HEK293 (cell line): Measurements from ENCODE around the gene IGSF21.

Experiments
- BCL11A ChIP-seq: fragments of 450-650 bp; formaldehyde crosslinking; IDR thresholded peaks from 2 replicates; pipeline ENCODE4 v1.5.1; 2016; ENCODE audit warnings: low read depth, missing biosample characterization, missing genetic modification characterization
- FEZF1 ChIP-seq: fragments of 450-650 bp; formaldehyde crosslinking; IDR thresholded peaks from 2 replicates; pipeline ENCODE4 v1.5.1; 2016; ENCODE audit warnings: missing biosample characterization, missing genetic modification characterization
- HOXC10 ChIP-seq: sonication (generic); formaldehyde crosslinking; IDR thresholded peaks from 2 replicates; pipeline ENCODE4 v1.8.1; 2023; ENCODE audit warnings: mild to moderate bottlenecking, missing genetic modification reagents
- KLF16 ChIP-seq: fragments of 450-650 bp; formaldehyde crosslinking; IDR thresholded peaks from 2 replicates; pipeline ENCODE4 v1.5.1; 2017; ENCODE audit warnings: missing biosample characterization, missing genetic modification characterization
- SETDB1 ChIP-seq: IDR thresholded peaks from one replicate; pipeline ENCODE4 v1.6.1; 2017; ENCODE audit warnings: mild to moderate bottlenecking, low read length, moderate library complexity, mixed read lengths; ENCODE audit not compliant: insufficient read length
- SP7 ChIP-seq: fragments of 450-650 bp; formaldehyde crosslinking; IDR thresholded peaks from 2 replicates; pipeline ENCODE4 v1.5.1; 2016; ENCODE audit warnings: missing biosample characterization, missing genetic modification characterization
- ZBTB1 ChIP-seq: fragments of 450-650 bp; formaldehyde crosslinking; IDR thresholded peaks from 2 replicates; pipeline ENCODE4 v1.5.1; 2016; ENCODE audit warnings: missing biosample characterization, missing genetic modification characterization
- ZBTB17 ChIP-seq: fragments of 450-650 bp; formaldehyde crosslinking; IDR thresholded peaks from 2 replicates; pipeline ENCODE4 v1.5.1; 2016; ENCODE audit warnings: missing biosample characterization, missing genetic modification characterization
- ZFP41 ChIP-seq: fragments of 450-650 bp; formaldehyde crosslinking; IDR thresholded peaks from 2 replicates; pipeline ENCODE4 v1.5.1; 2016; ENCODE audit warnings: missing biosample characterization, missing genetic modification characterization, borderline replicate concordance
- ZIC2 ChIP-seq: fragments of 450-650 bp; formaldehyde crosslinking; IDR thresholded peaks from 2 replicates; pipeline ENCODE4 v1.5.1; 2016; ENCODE audit warnings: missing biosample characterization, missing genetic modification characterization
- ZNF10 ChIP-seq: fragments of 450-650 bp; formaldehyde crosslinking; IDR thresholded peaks from 2 replicates; pipeline ENCODE4 v1.5.1; 2017; ENCODE audit warnings: missing biosample characterization, missing genetic modification characterization
- ZNF112 ChIP-seq: fragments of 450-650 bp; formaldehyde crosslinking; IDR thresholded peaks from 2 replicates; pipeline ENCODE4 v1.5.0; 2017; ENCODE audit warnings: missing biosample characterization, missing genetic modification characterization
- ZNF121 ChIP-seq: fragments of 450-650 bp; formaldehyde crosslinking; IDR thresholded peaks from 2 replicates; pipeline ENCODE4 v1.5.1; 2016; ENCODE audit warnings: missing biosample characterization, missing genetic modification characterization
- ZNF140 ChIP-seq: fragments of 450-650 bp; formaldehyde crosslinking; IDR thresholded peaks from 2 replicates; pipeline ENCODE4 v1.5.1; 2016; ENCODE audit warnings: missing biosample characterization, missing genetic modification characterization
- ZNF350 ChIP-seq: fragments of 450-650 bp; formaldehyde crosslinking; IDR thresholded peaks from 2 replicates; pipeline ENCODE4 v1.5.0; 2017; ENCODE audit warnings: missing biosample characterization, mild to moderate bottlenecking, missing genetic modification characterization
- ZNF37A ChIP-seq: fragments of 450-650 bp; IDR thresholded peaks from 2 replicates; pipeline ENCODE4 v1.5.1; 2018; ENCODE audit warnings: missing biosample characterization, missing genetic modification characterization
- ZNF394 ChIP-seq: fragments of 450-650 bp; formaldehyde crosslinking; IDR thresholded peaks from 2 replicates; pipeline ENCODE4 v1.5.1; 2016; ENCODE audit warnings: missing biosample characterization, missing genetic modification characterization, mild to moderate bottlenecking, moderate library complexity, borderline replicate concordance
- ZNF423 ChIP-seq: fragments of 450-650 bp; formaldehyde crosslinking; IDR thresholded peaks from 2 replicates; pipeline ENCODE4 v1.5.1; 2016; ENCODE audit warnings: missing biosample characterization, missing genetic modification characterization
- ZNF433 ChIP-seq: fragments of 450-650 bp; formaldehyde crosslinking; IDR thresholded peaks from 2 replicates; pipeline ENCODE4 v1.5.1; 2016; ENCODE audit warnings: missing biosample characterization, missing genetic modification characterization, low read depth
- ZNF473 ChIP-seq: fragments of 450-650 bp; formaldehyde crosslinking; IDR thresholded peaks from 2 replicates; pipeline ENCODE4 v1.5.1; 2017; ENCODE audit warnings: missing biosample characterization, missing genetic modification characterization
- ZNF521 ChIP-seq: fragments of 450-650 bp; formaldehyde crosslinking; IDR thresholded peaks from 2 replicates; pipeline ENCODE4 v1.5.1; 2017; ENCODE audit warnings: missing biosample characterization, mild to moderate bottlenecking, missing genetic modification characterization
- ZNF529 ChIP-seq: fragments of 450-650 bp; formaldehyde crosslinking; IDR thresholded peaks from 2 replicates; pipeline ENCODE4 v1.5.1; 2017; ENCODE audit warnings: missing genetic modification characterization, missing biosample characterization; ENCODE audit not compliant: insufficient replicate concordance
- ZNF610 ChIP-seq: fragments of 450-650 bp; formaldehyde crosslinking; IDR thresholded peaks from 2 replicates; pipeline ENCODE4 v1.5.1; 2016; ENCODE audit warnings: missing biosample characterization, missing genetic modification characterization, borderline replicate concordance
- ZNF621 ChIP-seq: fragments of 450-650 bp; formaldehyde crosslinking; IDR thresholded peaks from 2 replicates; pipeline ENCODE4 v1.5.1; 2017; ENCODE audit warnings: missing biosample characterization, missing genetic modification characterization
- ZNF785 ChIP-seq: fragments of 450-650 bp; formaldehyde crosslinking; IDR thresholded peaks from 2 replicates; pipeline ENCODE4 v1.5.1; 2016; ENCODE audit warnings: missing biosample characterization, missing genetic modification characterization
- ZNF830 ChIP-seq: fragments of 450-650 bp; IDR thresholded peaks from 2 replicates; pipeline ENCODE4 v1.5.0; 2018; ENCODE audit warnings: missing biosample characterization, missing genetic modification characterization, low read depth, mild to moderate bottlenecking, moderate library complexity
- ZNF837 ChIP-seq: fragments of 450-650 bp; formaldehyde crosslinking; IDR thresholded peaks from 2 replicates; pipeline ENCODE4 v1.5.1; 2016; ENCODE audit warnings: missing biosample characterization, missing genetic modification characterization
- ZXDB ChIP-seq: fragments of 450-650 bp; formaldehyde crosslinking; IDR thresholded peaks from 2 replicates; pipeline ENCODE4 v1.5.1; 2016; ENCODE audit warnings: missing biosample characterization, missing genetic modification characterization
- TF ChIP-seq, protein P1 (sequence below): fragments of 450-650 bp; IDR thresholded peaks from 2 replicates; pipeline ENCODE4 v1.5.1; 2018; ENCODE audit warnings: missing biosample characterization, mild to moderate bottlenecking, missing genetic modification characterization
- TF ChIP-seq, protein P2 (sequence below): fragments of 450-650 bp; formaldehyde crosslinking; IDR thresholded peaks from 2 replicates; pipeline ENCODE4 v1.5.1; 2016; ENCODE audit warnings: missing biosample characterization, missing genetic modification characterization
- TF ChIP-seq, protein P3 (sequence below): fragments of 450-650 bp; formaldehyde crosslinking; IDR thresholded peaks from 2 replicates; pipeline ENCODE4 v1.5.1; 2016; ENCODE audit warnings: missing biosample characterization, missing genetic modification characterization
- TF ChIP-seq, protein P4 (sequence below): fragments of 450-650 bp; formaldehyde crosslinking; IDR thresholded peaks from 2 replicates; pipeline ENCODE4 v1.5.1; 2016; ENCODE audit warnings: missing biosample characterization, missing genetic modification characterization

Gene IGSF21

DNA sequence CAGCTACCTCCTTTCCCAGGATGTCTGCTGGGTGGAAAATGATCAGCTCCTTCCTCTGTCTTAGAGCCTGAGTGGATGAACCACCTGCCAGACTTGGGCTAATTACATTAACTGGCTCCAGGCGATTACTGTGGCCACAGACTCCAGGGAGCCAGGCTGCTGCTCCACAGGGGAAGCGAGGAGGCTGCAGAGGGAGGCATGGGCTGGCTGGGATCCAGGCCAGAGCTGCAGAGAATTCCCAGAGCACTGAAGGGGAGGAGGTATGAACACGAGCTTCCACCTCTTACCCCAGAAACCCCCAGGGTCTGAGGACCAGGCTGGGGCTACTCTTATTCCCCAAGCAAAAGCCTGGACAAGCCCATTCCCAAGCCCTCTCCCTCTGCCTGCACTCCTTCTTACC is 237.2 kb downstream of the IGSF21 start (continued):
- TF ChIP-seq ZBTB17 (tag by site-specific recombination) (peak; percentile 83), ZNF785 (tag by site-specific recombination) (no peak), ZNF121 (tag by site-specific recombination) (no peak), SETDB1 (no peak), ZNF112 (tag by site-specific recombination) (no peak), ZNF521 (tag by site-specific recombination) (no peak), ZNF423 (peak; percentile 94), ZNF529 (tag by site-specific recombination) (no peak), ZXDB (tag by site-specific recombination) (no peak), ZNF837 (tag by site-specific recombination) (no peak), ZNF350 (tag by site-specific recombination) (no peak), ZNF473 (tag by site-specific recombination) (no peak), SP7 (tag by site-specific recombination) (peak; percentile 28; the same call in 1 of the 2 replicates), ZNF830 (tag by site-specific recombination) (no peak), FEZF1 (tag by site-specific recombination) (0 out of 2 replicates have a peak, but pooled peaks have one; percentile 28), ZNF433 (tag by site-specific recombination) (no peak), ZFP41 (tag by site-specific recombination) (no peak), ZIC2 (tag by site-specific recombination) (peak; percentile 96), ZNF621 (tag by site-specific recombination) (no peak), ZNF37A (tag by site-specific recombination) (no peak), BCL11A (no peak), ZNF394 (tag by site-specific recombination) (peak; percentile 55; the same call in 1 of the 2 replicates), ZNF610 (tag by site-specific recombination) (0 out of 2 replicates have a peak, but pooled peaks have one; percentile 60), KLF16 (tag by site-specific recombination) (no peak), HOXC10 (CRISPR knock-in tag) (no peak), ZBTB1 (tag by site-specific recombination) (no peak), ZNF140 (tag by site-specific recombination) (no peak), ZNF10 (tag by site-specific recombination) (no peak)
- TF ChIP-seq, protein P1, sequence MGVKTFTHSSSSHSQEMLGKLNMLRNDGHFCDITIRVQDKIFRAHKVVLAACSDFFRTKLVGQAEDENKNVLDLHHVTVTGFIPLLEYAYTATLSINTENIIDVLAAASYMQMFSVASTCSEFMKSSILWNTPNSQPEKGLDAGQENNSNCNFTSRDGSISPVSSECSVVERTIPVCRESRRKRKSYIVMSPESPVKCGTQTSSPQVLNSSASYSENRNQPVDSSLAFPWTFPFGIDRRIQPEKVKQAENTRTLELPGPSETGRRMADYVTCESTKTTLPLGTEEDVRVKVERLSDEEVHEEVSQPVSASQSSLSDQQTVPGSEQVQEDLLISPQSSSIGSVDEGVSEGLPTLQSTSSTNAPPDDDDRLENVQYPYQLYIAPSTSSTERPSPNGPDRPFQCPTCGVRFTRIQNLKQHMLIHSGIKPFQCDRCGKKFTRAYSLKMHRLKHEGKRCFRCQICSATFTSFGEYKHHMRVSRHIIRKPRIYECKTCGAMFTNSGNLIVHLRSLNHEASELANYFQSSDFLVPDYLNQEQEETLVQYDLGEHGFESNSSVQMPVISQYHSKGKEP (tag by site-specific recombination) = peak; percentile 94
- TF ChIP-seq, protein P2, sequence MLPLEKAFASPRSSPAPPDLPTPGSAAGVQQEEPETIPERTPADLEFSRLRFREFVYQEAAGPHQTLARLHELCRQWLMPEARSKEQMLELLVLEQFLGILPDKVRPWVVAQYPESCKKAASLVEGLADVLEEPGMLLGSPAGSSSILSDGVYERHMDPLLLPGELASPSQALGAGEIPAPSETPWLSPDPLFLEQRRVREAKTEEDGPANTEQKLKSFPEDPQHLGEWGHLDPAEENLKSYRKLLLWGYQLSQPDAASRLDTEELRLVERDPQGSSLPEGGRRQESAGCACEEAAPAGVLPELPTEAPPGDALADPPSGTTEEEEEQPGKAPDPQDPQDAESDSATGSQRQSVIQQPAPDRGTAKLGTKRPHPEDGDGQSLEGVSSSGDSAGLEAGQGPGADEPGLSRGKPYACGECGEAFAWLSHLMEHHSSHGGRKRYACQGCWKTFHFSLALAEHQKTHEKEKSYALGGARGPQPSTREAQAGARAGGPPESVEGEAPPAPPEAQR (tag by site-specific recombination) = no peak
- TF ChIP-seq, protein P3, sequence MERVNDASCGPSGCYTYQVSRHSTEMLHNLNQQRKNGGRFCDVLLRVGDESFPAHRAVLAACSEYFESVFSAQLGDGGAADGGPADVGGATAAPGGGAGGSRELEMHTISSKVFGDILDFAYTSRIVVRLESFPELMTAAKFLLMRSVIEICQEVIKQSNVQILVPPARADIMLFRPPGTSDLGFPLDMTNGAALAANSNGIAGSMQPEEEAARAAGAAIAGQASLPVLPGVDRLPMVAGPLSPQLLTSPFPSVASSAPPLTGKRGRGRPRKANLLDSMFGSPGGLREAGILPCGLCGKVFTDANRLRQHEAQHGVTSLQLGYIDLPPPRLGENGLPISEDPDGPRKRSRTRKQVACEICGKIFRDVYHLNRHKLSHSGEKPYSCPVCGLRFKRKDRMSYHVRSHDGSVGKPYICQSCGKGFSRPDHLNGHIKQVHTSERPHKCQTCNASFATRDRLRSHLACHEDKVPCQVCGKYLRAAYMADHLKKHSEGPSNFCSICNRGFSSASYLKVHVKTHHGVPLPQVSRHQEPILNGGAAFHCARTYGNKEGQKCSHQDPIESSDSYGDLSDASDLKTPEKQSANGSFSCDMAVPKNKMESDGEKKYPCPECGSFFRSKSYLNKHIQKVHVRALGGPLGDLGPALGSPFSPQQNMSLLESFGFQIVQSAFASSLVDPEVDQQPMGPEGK (tag by site-specific recombination) = peak; percentile 49
- TF ChIP-seq, protein P4, sequence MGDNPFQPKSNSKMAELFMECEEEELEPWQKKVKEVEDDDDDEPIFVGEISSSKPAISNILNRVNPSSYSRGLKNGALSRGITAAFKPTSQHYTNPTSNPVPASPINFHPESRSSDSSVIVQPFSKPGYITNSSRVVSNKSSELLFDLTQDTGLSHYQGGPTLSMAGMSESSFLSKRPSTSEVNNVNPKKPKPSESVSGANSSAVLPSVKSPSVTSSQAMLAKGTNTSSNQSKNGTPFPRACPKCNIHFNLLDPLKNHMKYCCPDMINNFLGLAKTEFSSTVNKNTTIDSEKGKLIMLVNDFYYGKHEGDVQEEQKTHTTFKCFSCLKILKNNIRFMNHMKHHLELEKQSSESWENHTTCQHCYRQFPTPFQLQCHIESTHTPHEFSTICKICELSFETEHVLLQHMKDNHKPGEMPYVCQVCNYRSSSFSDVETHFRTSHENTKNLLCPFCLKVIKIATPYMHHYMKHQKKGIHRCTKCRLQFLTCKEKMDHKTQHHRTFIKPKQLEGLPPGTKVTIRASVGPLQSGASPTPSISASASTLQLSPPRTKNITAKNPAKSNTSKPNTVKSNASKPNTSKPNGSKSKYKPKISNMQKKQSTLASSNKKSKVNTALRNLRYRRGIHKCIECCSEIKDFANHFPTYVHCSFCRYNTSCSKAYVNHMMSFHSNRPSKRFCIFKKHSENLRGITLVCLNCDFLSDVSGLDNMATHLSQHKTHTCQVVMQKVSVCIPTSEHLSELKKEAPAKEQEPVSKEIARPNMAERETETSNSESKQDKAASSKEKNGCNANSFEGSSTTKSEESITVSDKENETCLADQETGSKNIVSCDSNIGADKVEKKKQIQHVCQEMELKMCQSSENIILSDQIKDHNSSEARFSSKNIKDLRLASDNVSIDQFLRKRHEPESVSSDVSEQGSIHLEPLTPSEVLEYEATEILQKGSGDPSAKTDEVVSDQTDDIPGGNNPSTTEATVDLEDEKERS (tag by site-specific recombination) = no peak
